ENCODE results near the gene NPLOC4. TPM values are rescaled to one million over a fixed set of nuclear protein-coding genes. Genes with fewer than 3 reads are reported as not detected.

Gene NPLOC4
- total RNA-seq, 2 experiments from 2014 or later: 75.9 to 87.7 TPM

GRCh38 chr17:81572563-81573168 is 64.2 kb downstream of the NPLOC4 start:
- Mint-ChIP-seq H3K4me1 (ENCODE audit: low read depth) (no peaks in the 10 kb centered on the region), H3K27ac (no peak overlapping the region), H3K36me3 (ENCODE audit: low read depth) (peaks cover 18% of the 10 kb centered on the region), H3K4me3 (no peak overlapping the region), H3K27me3 (no peaks in the 10 kb centered on the region), H3K9me3 (no peaks in the 10 kb centered on the region)
- CTCF ChIA-PET: interaction anchor here (1.0 to 1.1 kb wide), 2 partner anchors 24 to 28 kb away, joined by 3 to 4 read pairs; no protein-coding TSS in a partner anchor
- POLR2A ChIA-PET: interaction anchor here (0.6 kb wide), 1 partner anchor 10 kb away, joined by 3 read pairs; no protein-coding TSS in a partner anchor
- TF ChIP-seq, protein P1, sequence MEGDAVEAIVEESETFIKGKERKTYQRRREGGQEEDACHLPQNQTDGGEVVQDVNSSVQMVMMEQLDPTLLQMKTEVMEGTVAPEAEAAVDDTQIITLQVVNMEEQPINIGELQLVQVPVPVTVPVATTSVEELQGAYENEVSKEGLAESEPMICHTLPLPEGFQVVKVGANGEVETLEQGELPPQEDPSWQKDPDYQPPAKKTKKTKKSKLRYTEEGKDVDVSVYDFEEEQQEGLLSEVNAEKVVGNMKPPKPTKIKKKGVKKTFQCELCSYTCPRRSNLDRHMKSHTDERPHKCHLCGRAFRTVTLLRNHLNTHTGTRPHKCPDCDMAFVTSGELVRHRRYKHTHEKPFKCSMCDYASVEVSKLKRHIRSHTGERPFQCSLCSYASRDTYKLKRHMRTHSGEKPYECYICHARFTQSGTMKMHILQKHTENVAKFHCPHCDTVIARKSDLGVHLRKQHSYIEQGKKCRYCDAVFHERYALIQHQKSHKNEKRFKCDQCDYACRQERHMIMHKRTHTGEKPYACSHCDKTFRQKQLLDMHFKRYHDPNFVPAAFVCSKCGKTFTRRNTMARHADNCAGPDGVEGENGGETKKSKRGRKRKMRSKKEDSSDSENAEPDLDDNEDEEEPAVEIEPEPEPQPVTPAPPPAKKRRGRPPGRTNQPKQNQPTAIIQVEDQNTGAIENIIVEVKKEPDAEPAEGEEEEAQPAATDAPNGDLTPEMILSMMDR (IDR thresholded peaks at IDR 0.05): no peak
- DNase-seq: no peak
- intact Hi-C loops (cut with micrococcal nuclease): no loop called here
- ATAC-seq: no peak

DNA sequence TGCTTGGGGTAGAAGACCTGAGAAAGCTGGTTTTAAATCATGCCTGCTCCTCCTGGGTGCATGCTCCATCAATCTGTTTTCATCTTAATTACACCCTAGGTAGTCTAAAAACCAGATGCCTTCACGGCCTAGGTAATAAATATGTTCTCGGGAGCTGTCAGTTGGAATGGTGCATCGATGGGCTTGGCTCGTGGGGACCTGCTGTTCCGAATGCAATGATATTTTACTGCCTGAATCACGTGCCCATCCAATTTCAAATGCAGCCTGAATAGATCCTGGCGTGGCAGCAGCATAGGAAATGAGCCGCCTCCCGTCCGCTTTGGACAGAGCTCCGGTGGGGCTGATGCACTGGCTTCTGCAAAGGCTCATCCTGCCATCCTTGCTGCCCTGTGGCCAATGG is 65.9 kb downstream of the NPLOC4 start:
- CTCF ChIA-PET: no interaction called here
- intact Hi-C loops (cut with micrococcal nuclease): no loop called here
- DNase-seq: no peak
- no peak for ATAC-seq
- Mint-ChIP-seq H3K36me3 (ENCODE audit: low read depth) (peaks cover 16% of the 10 kb centered on the region), H3K27ac (no peak overlapping the region), H3K4me3 (no peak overlapping the region), H3K4me1 (ENCODE audit: low read depth) (no peaks in the 10 kb centered on the region), H3K27me3 (no peaks in the 10 kb centered on the region), H3K9me3 (no peaks in the 10 kb centered on the region)
- TF ChIP-seq, protein P1 (IDR thresholded peaks at IDR 0.05): no peak
- POLR2A ChIA-PET: interaction anchor here (1.0 kb wide), 1 partner anchor 19 kb away, joined by 4 read pairs; the partner anchor contains the start of gene FAAP100

- TF ChIP-seq, protein P1 (IDR thresholded peaks at IDR 0.05): no peak
- ATAC-seq (no peak), DNase-seq (no peak)
- ChIA-PET CTCF (interaction anchor here (0.9 to 1.3 kb wide), 2 partner anchors 9 to 18 kb away, joined by 3 to 4 read pairs; partner anchors contain the start of gene FAAP100), POLR2A (interaction anchor here (1.0 kb wide), 1 partner anchor 18 kb away, joined by 4 read pairs; the partner anchor contains the start of gene FAAP100)
- no peaks in the 10 kb centered on the region for H3K4me1 Mint-ChIP-seq (ENCODE audit: low read depth)
- peaks cover 22% of the 10 kb centered on the region for H3K36me3 Mint-ChIP-seq (ENCODE audit: low read depth)
- intact Hi-C loops (cut with micrococcal nuclease): no loop called here
- no peaks in the 10 kb centered on the region for H3K27me3 Mint-ChIP-seq
- no peaks in the 10 kb centered on the region for H3K9me3 Mint-ChIP-seq
- H3K27ac Mint-ChIP-seq: no peak overlapping the region
- no peak overlapping the region for H3K4me3 Mint-ChIP-seq
Measured at GRCh38 chr17:81569986-81570514, 66.9 kb downstream of the NPLOC4 start.

- ChIA-PET POLR2A (interaction anchor here (1.7 kb wide), 1 partner anchor 16 kb away, joined by 4 read pairs; the partner anchor contains the start of gene FAAP100), CTCF (interaction anchor here (1.0 to 1.6 kb wide), 2 partner anchors 33 to 273 kb away, joined by 3 to 8 read pairs; partner anchors contain the start of gene SLC38A10)
- no peak for ATAC-seq
- Mint-ChIP-seq H3K27ac (no peak overlapping the region), H3K9me3 (no peaks in the 10 kb centered on the region), H3K27me3 (no peaks in the 10 kb centered on the region), H3K36me3 (ENCODE audit: low read depth) (peaks cover 25% of the 10 kb centered on the region), H3K4me1 (ENCODE audit: low read depth) (no peaks in the 10 kb centered on the region), H3K4me3 (no peak overlapping the region)
- intact Hi-C loops (cut with micrococcal nuclease): no loop called here
- no peak for DNase-seq
- TF ChIP-seq, protein P1 (IDR thresholded peaks at IDR 0.05): no peak
Measured at GRCh38 chr17:81568416-81568815, 68.5 kb downstream of the NPLOC4 start.

GRCh38 chr17:81567191-81567590 is 69.7 kb downstream of the NPLOC4 start:
- no peak for ATAC-seq
- Mint-ChIP-seq H3K27ac (no peak overlapping the region), H3K9me3 (no peaks in the 10 kb centered on the region), H3K4me3 (no peak overlapping the region), H3K4me1 (ENCODE audit: low read depth) (no peaks in the 10 kb centered on the region), H3K27me3 (no peaks in the 10 kb centered on the region), H3K36me3 (ENCODE audit: low read depth) (peaks cover 19% of the 10 kb centered on the region)
- TF ChIP-seq, protein P1 (IDR thresholded peaks at IDR 0.05): no peak
- intact Hi-C loops (cut with micrococcal nuclease): no loop called here
- POLR2A ChIA-PET: interaction anchor here (1.1 to 1.7 kb wide), 3 partner anchors 11 to 58 kb away, joined by 3 to 5 read pairs (median 4); partner anchors contain the start of gene FAAP100
- CTCF ChIA-PET: interaction anchor here (1.2 to 1.6 kb wide), 2 partner anchors 12 to 34 kb away, joined by 3 to 8 read pairs; no protein-coding TSS in a partner anchor
- DNase-seq: no peak

Data from activated CD8-positive, alpha-beta T cell treated with anti-CD3 and anti-CD28 coated beads for 36 hours (primary cell).